PC-9 (cell line): Measurements from ENCODE around the gene MAFF. TPM values are rescaled to one million over a fixed set of nuclear protein-coding genes. Genes with fewer than 3 reads are reported as not detected.

Source experiments
- BruUV-seq: library from RNA; stranded (reverse); fragments of 400-500 nt; replicated peaks from 2 replicates; lab custom pipeline; 2021; lab: Mats Ljungman, UMichigan
- CTCF ChIA-PET: fragments of 300-600 bp; sonication (Branson Sonifier 250); formaldehyde crosslinking; loops from one replicate; lab custom pipeline; 2022; ENCODE audit warnings: antibody characterized with exemption; lab: Charles Lee
- POLR2A ChIA-PET: fragments of 300-600 bp; sonication (Branson Sonifier 250); formaldehyde crosslinking; loops from one replicate; lab custom pipeline; 2022; ENCODE audit warnings: antibody characterized with exemption; ENCODE audit not compliant: unreplicated experiment; lab: Charles Lee
- DNase-seq, 2 experiments: peaks; one replicate each; pipeline versions ENCODE4 v3.0.0 to v3.0.0-alpha.2; 2015 to 2022; ENCODE audit warnings: mixed read lengths in 1 of 2
- H2AFZ ChIP-seq: fragments of 200-600 bp; sonication (generic); 2 replicates; pipeline ENCODE4 v1.8.1; 2017; ENCODE audit warnings: antibody characterized with exemption
- H3F3A ChIP-seq: fragments of 200-600 bp; sonication (generic); 2 replicates; pipeline ENCODE4 v1.8.1; 2017; ENCODE audit warnings: antibody characterized with exemption, mild to moderate bottlenecking, low read depth; ENCODE audit not compliant: insufficient read depth
- H3K27ac ChIP-seq: fragments of 200-600 bp; sonication (generic); 2 replicates; pipeline ENCODE4 v1.6.1; 2016; ENCODE audit warnings: mixed run types
- H3K27me3 ChIP-seq: fragments of 200-600 bp; sonication (generic); 2 replicates; pipeline ENCODE4 v1.6.1; 2016; ENCODE audit warnings: low read depth, mixed run types; ENCODE audit not compliant: insufficient read depth
- H3K36me3 ChIP-seq: fragments of 200-600 bp; sonication (generic); 2 replicates; pipeline ENCODE4 v1.6.1; 2016; ENCODE audit warnings: low read depth, mixed run types
- H3K4me1 ChIP-seq: fragments of 200-600 bp; sonication (generic); replicated peaks from 2 replicates; pipeline ENCODE4 v1.6.1; 2016; ENCODE audit warnings: mixed run types; ENCODE audit not compliant: insufficient read depth
- H3K4me2 ChIP-seq: fragments of 200-600 bp; sonication (generic); 2 replicates; pipeline ENCODE4 v1.6.1; 2017; ENCODE audit warnings: mixed run types
- H3K4me3 ChIP-seq: fragments of 200-600 bp; sonication (generic); 2 replicates; pipeline ENCODE4 v1.6.1; 2016; ENCODE audit warnings: mixed run types
- H3K79me2 ChIP-seq: fragments of 200-600 bp; sonication (generic); 2 replicates; pipeline ENCODE4 v1.6.1; 2017; ENCODE audit warnings: low read depth, mixed run types
- H3K9me2 ChIP-seq: fragments of 200-600 bp; sonication (generic); 2 replicates; pipeline ENCODE4 v1.8.1; 2017; ENCODE audit warnings: mild to moderate bottlenecking; ENCODE audit not compliant: insufficient read depth
- H3K9me3 ChIP-seq: fragments of 200-600 bp; sonication (generic); 2 replicates; pipeline ENCODE4 v1.8.1; 2016; ENCODE audit warnings: low read depth; ENCODE audit not compliant: insufficient read depth
- H4K20me1 ChIP-seq: fragments of 200-600 bp; sonication (generic); 2 replicates; pipeline ENCODE4 v1.8.1; 2017; ENCODE audit not compliant: insufficient read depth
- CTCF ChIP-seq: fragments of 200-600 bp; sonication (generic); conservative IDR thresholded peaks from 2 replicates; pipeline ENCODE4 v1.6.1; 2017; ENCODE audit warnings: mixed run types, antibody characterized with exemption, mild to moderate bottlenecking, moderate library complexity
- EZH2 ChIP-seq: fragments of 200-600 bp; sonication (generic); IDR thresholded peaks from 2 replicates; pipeline ENCODE4 v1.8.0; 2017; ENCODE audit warnings: antibody characterized with exemption, low read depth
- intact Hi-C: fragments of 100-400 bp; cut with micrococcal nuclease; formaldehyde crosslinking; loops from one replicate; pipeline ENCODE4 v1.10.0; 2022; ENCODE audit not compliant: unreplicated experiment
- total RNA-seq: library from RNA; stranded (reverse); gene quantifications from 2 replicates; pipeline ENCODE4 v1.2.3, GENCODE V29; 2021

Gene MAFF
- total RNA-seq, 1 experiment from 2014 or later, result 27.9 TPM

- Histone ChIP-seq H4K20me1 (peaks cover 51% of the 10 kb centered on the region), H3K27ac (peak overlapping the region; percentile 91), H3K9me3 (no peaks in the 10 kb centered on the region), H3K4me3 (peak overlapping the region; percentile 93), H3F3A (peaks cover 18% of the 10 kb centered on the region; the same call in 1 of the 2 replicates), H2AFZ (no peak overlapping the region), H3K4me2 (peak overlapping the region; percentile 89), H3K27me3 (no peaks in the 10 kb centered on the region), H3K4me1 (peaks cover 14% of the 10 kb centered on the region), H3K36me3 (0 out of 2 replicates have a peak, but pooled peaks cover 10% of the 10 kb centered on the region), H3K79me2 (peaks cover 58% of the 10 kb centered on the region), H3K9me2 (no peaks in the 10 kb centered on the region)
- intact Hi-C loops, result loop anchor here (2.0 to 10.0 kb wide), 4 partner anchors 60 to 148 kb away; partner anchors contain the start of genes PICK1 and TMEM184B
- DNase-seq, result peak; percentile 75 to 83
- no TSS peak for BruUV-seq
- CTCF ChIA-PET, result no interaction called here
- POLR2A ChIA-PET, result interaction anchor here (0.5 to 1.0 kb wide), 12 partner anchors 15 to 1904 kb away, joined by 3 to 13 read pairs (median 4); no protein-coding TSS in a partner anchor
- TF ChIP-seq CTCF (no peak), EZH2 (no peak)
These were observed 1.5 kb downstream of the MAFF start for GRCh38 chr22:38203090-38203810.

GRCh38 chr22:38203855-38204514 is 2.2 kb downstream of the MAFF start:
- Histone ChIP-seq H3K4me1 (peaks cover 14% of the 10 kb centered on the region), H4K20me1 (peaks cover 58% of the 10 kb centered on the region), H3K9me2 (no peaks in the 10 kb centered on the region), H3K9me3 (no peaks in the 10 kb centered on the region), H3K4me2 (peak overlapping the region; percentile 89), H3K27ac (peak overlapping the region; percentile 91; the same call in 1 of the 2 replicates), H2AFZ (no peak overlapping the region), H3F3A (peaks cover 22% of the 10 kb centered on the region; the same call in 1 of the 2 replicates), H3K36me3 (0 out of 2 replicates have a peak, but pooled peaks cover 12% of the 10 kb centered on the region), H3K27me3 (no peaks in the 10 kb centered on the region), H3K79me2 (peaks cover 65% of the 10 kb centered on the region), H3K4me3 (peak overlapping the region; percentile 93)
- intact Hi-C loops, result loop anchor here (2.0 to 10.0 kb wide), 4 partner anchors 61 to 149 kb away; partner anchors contain the start of genes PICK1 and TMEM184B
- ChIA-PET CTCF (no interaction called here), POLR2A (interaction anchor here (0.5 to 0.6 kb wide), 3 partner anchors 68 to 550 kb away, joined by 3 to 12 read pairs (median 3); no protein-coding TSS in a partner anchor)
- no TSS peak for BruUV-seq
- TF ChIP-seq EZH2, result no peak
- no peak for TF ChIP-seq CTCF
- DNase-seq, result no peak

- no peaks in the 10 kb centered on the region for H3K9me2 ChIP-seq
- H2AFZ ChIP-seq, result no peak overlapping the region
- H3K4me2 ChIP-seq, result peak overlapping the region; percentile 89
- peaks cover 14% of the 10 kb centered on the region for H3K4me1 ChIP-seq
- ChIA-PET POLR2A (no interaction called here), CTCF (no interaction called here)
- 0 out of 2 replicates have a peak, but pooled peaks cover 12% of the 10 kb centered on the region for H3K36me3 ChIP-seq
- TF ChIP-seq EZH2 (no peak), CTCF (no peak)
- H4K20me1 ChIP-seq, result peaks cover 66% of the 10 kb centered on the region
- intact Hi-C loops, result loop anchor here (10.0 kb wide), 1 partner anchor 150 kb away; the partner anchor contains the start of gene PICK1
- no peaks in the 10 kb centered on the region for H3K9me3 ChIP-seq
- H3K27me3 ChIP-seq, result no peaks in the 10 kb centered on the region
- no peak overlapping the region for H3K27ac ChIP-seq
- DNase-seq, result no peak
- no peak overlapping the region for H3K4me3 ChIP-seq
- peaks cover 22% of the 10 kb centered on the region; the same call in 1 of the 2 replicates for H3F3A ChIP-seq
- no TSS peak for BruUV-seq
- peaks cover 73% of the 10 kb centered on the region for H3K79me2 ChIP-seq
These were observed 3.0 kb downstream of the MAFF start for GRCh38 chr22:38204784-38205183.
